Measurements from ENCODE around the gene C6orf120.

The C6orf120 gene

DNA sequence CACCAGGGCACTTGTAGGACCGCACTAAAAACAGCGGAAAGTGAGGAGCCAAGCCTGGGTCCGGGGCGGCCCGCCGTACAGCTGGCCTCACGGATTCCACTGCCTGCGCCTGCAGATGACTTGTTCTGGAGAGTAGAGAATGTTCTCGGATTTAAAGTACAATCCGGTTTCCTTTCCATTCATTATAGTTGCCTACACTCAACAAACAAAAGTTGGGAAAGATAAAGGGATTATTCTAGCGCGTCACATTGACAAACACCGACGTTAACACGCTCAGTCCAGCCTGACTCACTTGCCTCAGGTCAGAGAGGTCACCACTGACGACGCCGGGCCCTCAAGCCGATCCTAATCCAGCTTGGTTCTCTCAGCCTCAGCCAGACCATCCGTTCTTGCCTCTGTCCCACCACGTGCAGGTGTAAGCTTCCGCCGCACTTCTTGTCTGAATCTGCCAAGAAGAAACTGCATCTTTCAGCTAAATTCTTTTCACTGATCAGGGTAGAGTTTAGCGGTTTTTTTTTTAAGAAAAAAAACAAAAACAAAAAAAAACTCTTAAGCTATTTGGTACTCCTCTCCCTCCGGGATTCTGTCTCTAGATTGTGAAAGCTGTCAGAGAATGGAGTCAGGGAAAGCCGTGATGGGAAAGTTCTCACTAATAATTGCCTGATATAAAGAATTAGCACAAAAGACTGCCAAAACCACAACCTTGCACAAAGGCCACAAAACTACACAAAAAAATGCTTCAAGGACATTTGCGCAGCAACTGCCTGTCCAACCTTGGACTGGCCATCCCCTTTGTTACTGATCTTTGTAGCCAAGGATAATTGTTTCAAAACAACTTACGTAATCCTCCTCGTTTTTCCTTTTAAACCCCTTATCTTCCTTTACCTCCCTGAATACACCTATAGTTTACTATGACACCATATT, 23.5 kb downstream of the C6orf120 start:
- H3K27me3 ChIP-seq (ENCODE audit: insufficient read depth, low read length) = no peaks in the 10 kb centered on the region
- no peak for TF ChIP-seq EZH2 (IDR thresholded peaks at IDR 0.05; ENCODE audit: borderline replicate concordance, low read length)
- TF ChIP-seq, protein P1, sequence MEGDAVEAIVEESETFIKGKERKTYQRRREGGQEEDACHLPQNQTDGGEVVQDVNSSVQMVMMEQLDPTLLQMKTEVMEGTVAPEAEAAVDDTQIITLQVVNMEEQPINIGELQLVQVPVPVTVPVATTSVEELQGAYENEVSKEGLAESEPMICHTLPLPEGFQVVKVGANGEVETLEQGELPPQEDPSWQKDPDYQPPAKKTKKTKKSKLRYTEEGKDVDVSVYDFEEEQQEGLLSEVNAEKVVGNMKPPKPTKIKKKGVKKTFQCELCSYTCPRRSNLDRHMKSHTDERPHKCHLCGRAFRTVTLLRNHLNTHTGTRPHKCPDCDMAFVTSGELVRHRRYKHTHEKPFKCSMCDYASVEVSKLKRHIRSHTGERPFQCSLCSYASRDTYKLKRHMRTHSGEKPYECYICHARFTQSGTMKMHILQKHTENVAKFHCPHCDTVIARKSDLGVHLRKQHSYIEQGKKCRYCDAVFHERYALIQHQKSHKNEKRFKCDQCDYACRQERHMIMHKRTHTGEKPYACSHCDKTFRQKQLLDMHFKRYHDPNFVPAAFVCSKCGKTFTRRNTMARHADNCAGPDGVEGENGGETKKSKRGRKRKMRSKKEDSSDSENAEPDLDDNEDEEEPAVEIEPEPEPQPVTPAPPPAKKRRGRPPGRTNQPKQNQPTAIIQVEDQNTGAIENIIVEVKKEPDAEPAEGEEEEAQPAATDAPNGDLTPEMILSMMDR (IDR thresholded peaks at IDR 0.05; ENCODE audit: low read length) = no peak
- peaks cover 5% of the 10 kb centered on the region for H3K36me3 ChIP-seq (ENCODE audit: insufficient read depth, low read length)
- H3K27ac ChIP-seq (ENCODE audit: low read depth, low read length, poor library complexity, severe bottlenecking) = peak overlapping the region; percentile 35
- peak overlapping the region; percentile 75 for H3K4me3 ChIP-seq (ENCODE audit: low read depth, low read length, poor library complexity, severe bottlenecking)
- H4K20me1 ChIP-seq (ENCODE audit: insufficient read depth, low read length) = no peaks in the 10 kb centered on the region
- peaks cover 27% of the 10 kb centered on the region for H3K79me2 ChIP-seq (ENCODE audit: insufficient read depth, low read length)
- H3K9ac ChIP-seq (ENCODE audit: low read length) = peak overlapping the region; percentile 73
- no peaks in the 10 kb centered on the region for H3K9me2 ChIP-seq (ENCODE audit: low read depth, low read length)
- no peaks in the 10 kb centered on the region for H3K9me3 ChIP-seq (ENCODE audit: low read length)
- H2AFZ ChIP-seq (ENCODE audit: low read length) = peak overlapping the region; percentile 3; the same call in 1 of the 2 replicates
- peaks cover 30% of the 10 kb centered on the region for H3K4me1 ChIP-seq (ENCODE audit: insufficient read depth, low read length, severe bottlenecking)
- H3F3A ChIP-seq (ENCODE audit: insufficient read depth, low read length) = 0 out of 2 replicates have a peak, but pooled peaks cover 3% of the 10 kb centered on the region
- peak overlapping the region; percentile 91 for H3K4me2 ChIP-seq (ENCODE audit: low read length)

DNA sequence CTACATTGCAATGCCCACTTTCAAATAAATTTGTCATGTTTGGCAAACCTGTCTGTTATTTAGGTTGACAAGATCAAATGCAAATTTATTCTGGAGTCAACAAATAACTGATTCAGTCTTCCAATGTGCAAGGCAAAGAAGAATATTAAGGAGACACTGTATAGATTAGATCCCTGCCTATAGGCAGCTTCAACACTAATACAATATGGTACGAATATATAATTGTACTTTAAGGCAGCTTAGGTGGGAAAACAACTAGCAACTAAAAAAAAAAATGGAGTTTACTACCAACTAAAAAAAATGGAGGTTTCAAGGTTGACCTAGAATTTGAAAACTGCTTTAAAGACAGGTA, 24.1 kb downstream of the C6orf120 start:
- H3K9ac ChIP-seq (ENCODE audit: low read length) = no peak overlapping the region
- peak overlapping the region; percentile 91; the same call in 1 of the 2 replicates for H3K4me2 ChIP-seq (ENCODE audit: low read length)
- no peaks in the 10 kb centered on the region for H3K36me3 ChIP-seq (ENCODE audit: insufficient read depth, low read length)
- H2AFZ ChIP-seq (ENCODE audit: low read length) = no peak overlapping the region
- no peaks in the 10 kb centered on the region for H3K9me3 ChIP-seq (ENCODE audit: low read length)
- TF ChIP-seq EZH2 (IDR thresholded peaks at IDR 0.05; ENCODE audit: borderline replicate concordance, low read length) = no peak
- TF ChIP-seq, protein P1 (IDR thresholded peaks at IDR 0.05; ENCODE audit: low read length) = no peak
- H3K27me3 ChIP-seq (ENCODE audit: insufficient read depth, low read length) = no peaks in the 10 kb centered on the region
- H3F3A ChIP-seq (ENCODE audit: insufficient read depth, low read length) = 0 out of 2 replicates have a peak, but pooled peaks cover 3% of the 10 kb centered on the region
- H3K4me3 ChIP-seq (ENCODE audit: low read depth, low read length, poor library complexity, severe bottlenecking) = no peak overlapping the region
- H3K79me2 ChIP-seq (ENCODE audit: insufficient read depth, low read length) = peaks cover 20% of the 10 kb centered on the region
- H3K4me1 ChIP-seq (ENCODE audit: insufficient read depth, low read length, severe bottlenecking) = peaks cover 30% of the 10 kb centered on the region
- no peaks in the 10 kb centered on the region for H4K20me1 ChIP-seq (ENCODE audit: insufficient read depth, low read length)
- no peak overlapping the region for H3K27ac ChIP-seq (ENCODE audit: low read depth, low read length, poor library complexity, severe bottlenecking)
- no peaks in the 10 kb centered on the region for H3K9me2 ChIP-seq (ENCODE audit: low read depth, low read length)

DNA sequence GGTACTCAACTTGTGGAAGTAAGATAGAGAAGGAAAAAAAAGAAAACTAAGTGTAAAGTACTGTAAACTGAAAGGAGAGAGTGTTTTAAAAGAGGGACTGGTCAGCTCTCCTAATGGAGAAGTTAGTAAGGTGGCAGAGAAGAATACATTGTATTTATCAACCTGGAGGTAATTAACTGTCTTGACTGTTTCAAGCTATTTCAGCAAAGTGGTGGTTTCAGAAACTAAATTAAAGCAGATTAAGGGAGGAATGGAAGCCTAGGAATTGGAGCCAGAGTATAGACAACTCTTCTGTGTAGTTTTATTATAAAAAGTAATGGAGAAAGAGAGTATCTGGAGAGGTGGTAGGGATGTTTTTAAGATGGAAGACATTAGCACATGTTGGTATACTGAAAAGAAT, 25.0 kb downstream of the C6orf120 start:
- Histone ChIP-seq H3K79me2 (ENCODE audit: insufficient read depth, low read length) (peaks cover 11% of the 10 kb centered on the region), H3K36me3 (ENCODE audit: insufficient read depth, low read length) (no peaks in the 10 kb centered on the region), H3K27me3 (ENCODE audit: insufficient read depth, low read length) (no peaks in the 10 kb centered on the region), H3K4me1 (ENCODE audit: insufficient read depth, low read length, severe bottlenecking) (peaks cover 21% of the 10 kb centered on the region), H3F3A (ENCODE audit: insufficient read depth, low read length) (0 out of 2 replicates have a peak, but pooled peaks cover 3% of the 10 kb centered on the region), H3K9me2 (ENCODE audit: low read depth, low read length) (no peaks in the 10 kb centered on the region), H3K9ac (ENCODE audit: low read length) (no peak overlapping the region), H4K20me1 (ENCODE audit: insufficient read depth, low read length) (no peaks in the 10 kb centered on the region), H3K4me3 (ENCODE audit: low read depth, low read length, poor library complexity, severe bottlenecking) (no peak overlapping the region), H3K4me2 (ENCODE audit: low read length) (no peak overlapping the region), H3K9me3 (ENCODE audit: low read length) (no peaks in the 10 kb centered on the region), H2AFZ (ENCODE audit: low read length) (no peak overlapping the region), H3K27ac (ENCODE audit: low read depth, low read length, poor library complexity, severe bottlenecking) (no peak overlapping the region)
- TF ChIP-seq, protein P1 (IDR thresholded peaks at IDR 0.05; ENCODE audit: low read length) = no peak
- TF ChIP-seq EZH2 (IDR thresholded peaks at IDR 0.05; ENCODE audit: borderline replicate concordance, low read length) = no peak

Measured in OCI-LY1 (cell line).